OCI-LY1 (cell line): ENCODE results near the gene USP13.

Source experiments
- H2AFZ ChIP-seq: fragments of 200-600 bp; sonication (generic), shearing (Covaris generic); 2 replicates; pipeline ENCODE4 v1.6.0; 2014; ENCODE audit warnings: antibody characterized with exemption, mild to moderate bottlenecking, low read length
- H3F3A ChIP-seq: fragments of 200-600 bp; sonication (generic), shearing (Covaris generic); 2 replicates; pipeline ENCODE4 v1.6.0; 2014; ENCODE audit warnings: mild to moderate bottlenecking, antibody characterized with exemption, low read length, moderate library complexity; ENCODE audit not compliant: insufficient read depth
- H3K27ac ChIP-seq: fragments of 200-600 bp; sonication (generic); 2 replicates; pipeline ENCODE4 v1.5.1; 2014; ENCODE audit warnings: low read length, mixed run types, mild to moderate bottlenecking, low read depth; ENCODE audit not compliant: poor library complexity, severe bottlenecking
- H3K27me3 ChIP-seq: fragments of 200-600 bp; sonication (generic); 2 replicates; pipeline ENCODE4 v1.6.0; 2014; ENCODE audit warnings: antibody characterized with exemption, mild to moderate bottlenecking, low read length, moderate library complexity; ENCODE audit not compliant: insufficient read depth
- H3K36me3 ChIP-seq: fragments of 200-600 bp; sonication (generic); 2 replicates; pipeline ENCODE4 v1.6.1; 2014; ENCODE audit warnings: mild to moderate bottlenecking, antibody characterized with exemption, low read length, moderate library complexity, mixed read lengths; ENCODE audit not compliant: insufficient read depth
- H3K4me1 ChIP-seq: fragments of 200-600 bp; sonication (generic); 2 replicates; pipeline ENCODE4 v1.5.1; 2014; ENCODE audit warnings: mild to moderate bottlenecking, low read length, moderate library complexity; ENCODE audit not compliant: insufficient read depth, severe bottlenecking
- H3K4me2 ChIP-seq: fragments of 200-600 bp; sonication (generic), shearing (Covaris generic); 2 replicates; pipeline ENCODE4 v1.6.1; 2014; ENCODE audit warnings: low read length
- H3K4me3 ChIP-seq: fragments of 200-600 bp; sonication (generic); 2 replicates; pipeline ENCODE4 v1.5.1; 2014; ENCODE audit warnings: low read length, low read depth, mild to moderate bottlenecking, mixed read lengths; ENCODE audit not compliant: poor library complexity, severe bottlenecking
- H3K79me2 ChIP-seq: fragments of 200-600 bp; shearing (Covaris generic); 2 replicates; pipeline ENCODE4 v1.6.1; 2016; ENCODE audit warnings: mixed run types, low read length, mixed read lengths; ENCODE audit not compliant: insufficient read depth
- H3K9ac ChIP-seq: fragments of 200-600 bp; sonication (generic), shearing (Covaris generic); 2 replicates; pipeline ENCODE4 v1.6.1; 2014; ENCODE audit warnings: mild to moderate bottlenecking, low read length, mixed read lengths
- H3K9me2 ChIP-seq: fragments of 200-600 bp; sonication (generic), shearing (Covaris generic); 2 replicates; pipeline ENCODE4 v1.6.1; 2014; ENCODE audit warnings: low read depth, mild to moderate bottlenecking, low read length, mixed read lengths
- H3K9me3 ChIP-seq: fragments of 200-600 bp; shearing (Covaris generic); 2 replicates; pipeline ENCODE4 v1.6.1; 2014; ENCODE audit warnings: low read length, mixed read lengths
- H4K20me1 ChIP-seq: fragments of 200-600 bp; sonication (generic), shearing (Covaris generic); 2 replicates; pipeline ENCODE4 v1.6.0; 2016; ENCODE audit warnings: mild to moderate bottlenecking, low read length; ENCODE audit not compliant: insufficient read depth
- CTCF ChIP-seq: fragments of 200-600 bp; sonication (generic), shearing (Covaris generic); IDR thresholded peaks from 2 replicates; pipeline ENCODE4 v1.5.1; 2017; ENCODE audit warnings: mild to moderate bottlenecking, antibody characterized with exemption, low read length, moderate library complexity, mixed read lengths
- EZH2 ChIP-seq: fragments of 200-600 bp; sonication (generic), shearing (Covaris generic); IDR thresholded peaks from 2 replicates; pipeline ENCODE4 v1.8.0; 2017; ENCODE audit warnings: borderline replicate concordance, mixed run types, mild to moderate bottlenecking, antibody characterized with exemption, low read length, moderate library complexity, mixed read lengths

Gene USP13

GRCh38 chr3:179811321-179812095 is 158.7 kb downstream of the USP13 start:
- no peaks in the 10 kb centered on the region for H4K20me1 ChIP-seq
- H3K9ac ChIP-seq, result peak overlapping the region; percentile 21; the same call in 1 of the 2 replicates
- peak overlapping the region; percentile 61 for H3K4me2 ChIP-seq
- H3K36me3 ChIP-seq, result no peaks in the 10 kb centered on the region
- H2AFZ ChIP-seq, result peak overlapping the region; percentile 66
- no peaks in the 10 kb centered on the region for H3K79me2 ChIP-seq
- no peaks in the 10 kb centered on the region for H3F3A ChIP-seq
- H3K9me3 ChIP-seq, result no peaks in the 10 kb centered on the region
- TF ChIP-seq EZH2 (no peak), CTCF (peak; percentile 99)
- H3K4me1 ChIP-seq, result peaks cover 12% of the 10 kb centered on the region
- H3K27me3 ChIP-seq, result no peaks in the 10 kb centered on the region
- no peaks in the 10 kb centered on the region for H3K9me2 ChIP-seq
- H3K27ac ChIP-seq, result no peak overlapping the region
- peak overlapping the region; percentile 32 for H3K4me3 ChIP-seq

GRCh38 chr3:179812096-179812382 is 159.2 kb downstream of the USP13 start:
- Histone ChIP-seq H3K79me2 (no peaks in the 10 kb centered on the region), H3K4me1 (peaks cover 12% of the 10 kb centered on the region), H3K9ac (peak overlapping the region; percentile 16; the same call in 1 of the 2 replicates), H3K27me3 (no peaks in the 10 kb centered on the region), H3F3A (no peaks in the 10 kb centered on the region), H3K9me2 (no peaks in the 10 kb centered on the region), H3K27ac (no peak overlapping the region), H3K4me3 (peak overlapping the region; percentile 32), H4K20me1 (no peaks in the 10 kb centered on the region), H2AFZ (peak overlapping the region; percentile 66), H3K4me2 (peak overlapping the region; percentile 61), H3K9me3 (no peaks in the 10 kb centered on the region), H3K36me3 (no peaks in the 10 kb centered on the region)
- TF ChIP-seq CTCF (no peak), EZH2 (no peak)

- H3K27me3 ChIP-seq, result no peaks in the 10 kb centered on the region
- no peaks in the 10 kb centered on the region for H3K9me2 ChIP-seq
- H4K20me1 ChIP-seq, result no peaks in the 10 kb centered on the region
- H3F3A ChIP-seq, result no peaks in the 10 kb centered on the region
- no peaks in the 10 kb centered on the region for H3K4me1 ChIP-seq
- H3K36me3 ChIP-seq, result no peaks in the 10 kb centered on the region
- H3K9ac ChIP-seq, result no peak overlapping the region
- no peaks in the 10 kb centered on the region for H3K79me2 ChIP-seq
- no peak overlapping the region for H3K27ac ChIP-seq
- no peaks in the 10 kb centered on the region for H3K9me3 ChIP-seq
- no peak overlapping the region for H2AFZ ChIP-seq
- no peak for TF ChIP-seq EZH2
- TF ChIP-seq CTCF, result no peak
- H3K4me2 ChIP-seq, result no peak overlapping the region
- H3K4me3 ChIP-seq, result no peak overlapping the region
These were observed 166.5 kb downstream of the USP13 start for GRCh38 chr3:179819379-179819778.
